RWPE2 (cell line): Measurements from ENCODE around the gene ST8SIA1.

Source experiments
- ATAC-seq: fragments of 200-7000 bp; cut with Tn5 transposase; 3 replicates; pipeline ENCODE4 v1.9.1; 2021; ENCODE audit warnings: low read depth
- DNase-seq: peaks from one replicate; pipeline ENCODE4 v3.0.0-alpha.2; 2020; ENCODE audit warnings: low spot score
- H3K27ac ChIP-seq: fragments of 450-650 bp; 2 replicates; pipeline ENCODE4 v1.5.1; 2017; ENCODE audit warnings: mild to moderate bottlenecking; ENCODE audit not compliant: poor library complexity, severe bottlenecking
- H3K27me3 ChIP-seq: fragments of 250-450 bp; sonication (Bioruptor Pico); 2 replicates; pipeline ENCODE4 v1.5.1; 2021; ENCODE audit warnings: mild to moderate bottlenecking, moderate library complexity; ENCODE audit not compliant: insufficient read depth, poor library complexity, severe bottlenecking
- H3K36me3 ChIP-seq: fragments of 250-450 bp; sonication (Bioruptor Pico); 2 replicates; pipeline ENCODE4 v1.5.1; 2020; ENCODE audit warnings: low read depth, mild to moderate bottlenecking, moderate library complexity
- H3K4me1 ChIP-seq: fragments of 250-450 bp; sonication (Bioruptor Pico); 2 replicates; pipeline ENCODE4 v1.5.1; 2021; ENCODE audit warnings: mild to moderate bottlenecking, moderate library complexity; ENCODE audit not compliant: insufficient read depth, poor library complexity, severe bottlenecking
- H3K4me3 ChIP-seq: fragments of 250-450 bp; sonication (Bioruptor Pico); 2 replicates; pipeline ENCODE4 v1.5.1; 2021; ENCODE audit warnings: mild to moderate bottlenecking, moderate library complexity; ENCODE audit not compliant: severe bottlenecking
- H3K9me3 ChIP-seq: fragments of 250-450 bp; sonication (Bioruptor Pico); 2 replicates; pipeline ENCODE4 v1.5.1; 2021; ENCODE audit warnings: mild to moderate bottlenecking, moderate library complexity; ENCODE audit not compliant: severe bottlenecking
- CTCF ChIP-seq: fragments of 450-650 bp; IDR thresholded peaks from one replicate; pipeline ENCODE4 v1.5.1; 2017; ENCODE audit warnings: mild to moderate bottlenecking, moderate library complexity; ENCODE audit not compliant: poor library complexity, severe bottlenecking

The ST8SIA1 gene

GRCh38 chr12:22271023-22271422, 63.5 kb downstream of the ST8SIA1 start:
- no peak overlapping the region for H3K4me3 ChIP-seq
- H3K9me3 ChIP-seq = no peaks in the 10 kb centered on the region
- DNase-seq = no peak
- ATAC-seq = peak; percentile 70
- no peaks in the 10 kb centered on the region for H3K27me3 ChIP-seq
- TF ChIP-seq CTCF = no peak
- no peaks in the 10 kb centered on the region for H3K36me3 ChIP-seq
- peaks cover 22% of the 10 kb centered on the region for H3K4me1 ChIP-seq
- H3K27ac ChIP-seq = peak overlapping the region; percentile 56

DNA sequence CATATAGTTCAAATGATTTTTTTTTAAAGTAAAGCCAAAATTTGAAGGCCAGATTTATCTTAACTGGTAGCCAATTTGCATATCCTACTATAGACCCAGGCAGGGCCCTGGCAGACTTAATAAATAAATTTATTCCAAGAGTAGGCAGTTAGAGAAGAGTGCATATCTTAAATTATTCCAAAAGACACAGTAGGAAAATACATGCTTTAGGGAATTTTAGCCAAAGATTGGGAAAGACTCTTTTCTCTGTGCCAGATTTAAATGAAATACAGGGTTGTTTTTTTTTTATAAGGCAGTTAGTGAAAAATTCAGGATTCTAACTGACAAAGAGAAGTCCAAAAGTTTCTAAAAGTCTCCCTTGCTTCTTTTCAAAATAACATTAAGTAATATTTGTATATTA, 65.5 kb downstream of the ST8SIA1 start:
- ATAC-seq (no peak), DNase-seq (no peak)
- Histone ChIP-seq H3K9me3 (no peaks in the 10 kb centered on the region), H3K27ac (no peak overlapping the region), H3K27me3 (no peaks in the 10 kb centered on the region), H3K4me3 (no peak overlapping the region), H3K36me3 (no peaks in the 10 kb centered on the region), H3K4me1 (peaks cover 14% of the 10 kb centered on the region)
- TF ChIP-seq CTCF = no peak

DNA sequence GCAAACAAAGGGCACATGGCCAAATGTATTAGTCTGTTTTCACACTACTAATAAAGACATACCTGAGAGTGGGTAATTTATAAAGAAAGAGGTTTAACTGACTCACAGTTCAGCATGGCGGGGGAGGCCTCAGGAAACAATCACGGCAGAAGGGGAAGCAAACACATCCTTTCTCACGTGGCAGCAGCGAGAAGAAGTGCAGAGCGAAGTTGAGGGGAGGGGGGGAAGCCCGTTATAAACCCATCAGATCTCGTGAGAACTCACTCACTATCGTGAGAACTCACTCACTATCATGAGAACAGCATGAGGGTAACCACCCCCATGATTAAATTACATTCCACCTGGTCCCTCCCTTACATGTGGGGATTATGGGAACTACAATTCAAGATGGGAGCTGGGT, 66.1 kb downstream of the ST8SIA1 start:
- Histone ChIP-seq H3K27me3 (no peaks in the 10 kb centered on the region), H3K27ac (no peak overlapping the region), H3K4me3 (no peak overlapping the region), H3K4me1 (peaks cover 14% of the 10 kb centered on the region), H3K9me3 (no peaks in the 10 kb centered on the region), H3K36me3 (no peaks in the 10 kb centered on the region)
- ATAC-seq (no peak), DNase-seq (no peak)
- TF ChIP-seq CTCF = no peak

DNA sequence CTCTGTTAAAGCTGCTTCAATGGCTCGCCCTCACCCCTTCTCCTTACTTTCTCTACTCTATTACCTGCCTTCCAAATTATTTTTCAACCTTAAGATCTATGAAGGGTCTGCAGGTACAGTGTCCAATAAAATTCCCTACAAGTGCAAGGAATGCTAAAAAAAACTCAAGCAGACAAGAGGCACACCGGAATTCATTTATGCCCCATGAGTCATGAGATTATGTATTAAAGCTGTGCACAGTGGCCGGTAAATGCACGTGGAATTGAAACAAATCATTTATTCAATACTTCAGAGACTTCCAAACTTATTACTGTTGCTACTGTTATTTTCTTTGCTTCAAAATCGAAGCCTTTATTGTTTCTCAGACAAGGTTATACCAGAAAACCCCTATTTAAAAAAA, 68.4 kb downstream of the ST8SIA1 start:
- Histone ChIP-seq H3K9me3 (no peaks in the 10 kb centered on the region), H3K4me3 (no peak overlapping the region)
- ATAC-seq = no peak

GRCh38 chr12:22264380-22264779, 70.1 kb downstream of the ST8SIA1 start:
- Histone ChIP-seq H3K4me3 (no peak overlapping the region), H3K4me1 (no peaks in the 10 kb centered on the region), H3K27ac (no peak overlapping the region), H3K36me3 (no peaks in the 10 kb centered on the region), H3K27me3 (no peaks in the 10 kb centered on the region), H3K9me3 (no peaks in the 10 kb centered on the region)
- ATAC-seq (no peak), DNase-seq (no peak)
- no peak for TF ChIP-seq CTCF

More for the DNA sequence above, 68.4 kb downstream of the ST8SIA1 start:
- no peaks in the 10 kb centered on the region for H3K36me3 ChIP-seq
- H3K27ac ChIP-seq = no peak overlapping the region
- no peaks in the 10 kb centered on the region for H3K27me3 ChIP-seq
- TF ChIP-seq CTCF = no peak
- H3K4me1 ChIP-seq = peaks cover 5% of the 10 kb centered on the region
- DNase-seq = no peak
